NCI-H82 (cell line): Measurements from ENCODE around the gene FAM210B.
"Not testable (repeated sequence)": the region's sequence is repeated elsewhere in the genome, so short reads cannot be mapped to it uniquely, and the experiment has no call there.

ENCODE experiments used
- DNase-seq: peaks from one replicate; lab custom pipeline; 2025; lab: John Stamatoyannopoulos, UW

The FAM210B gene

GRCh38 chr20:56358600-56359211, at the start of gene FAM210B:
Gene FAM210B, plus strand, starts transcription at chr20:56358974. Its CDS starts 32 bp downstream, at chr20:56359006.
- peak; percentile 95 for DNase-seq

GRCh38 chr20:56316051-56316450, 42.7 kb upstream of the FAM210B start:
- DNase-seq: no peak

- DNase-seq: no peak
Measured at GRCh38 chr20:56316483-56316882, 42.3 kb upstream of the FAM210B start.

GRCh38 chr20:56322681-56323080, 36.1 kb upstream of the FAM210B start:
- DNase-seq: no peak

DNA sequence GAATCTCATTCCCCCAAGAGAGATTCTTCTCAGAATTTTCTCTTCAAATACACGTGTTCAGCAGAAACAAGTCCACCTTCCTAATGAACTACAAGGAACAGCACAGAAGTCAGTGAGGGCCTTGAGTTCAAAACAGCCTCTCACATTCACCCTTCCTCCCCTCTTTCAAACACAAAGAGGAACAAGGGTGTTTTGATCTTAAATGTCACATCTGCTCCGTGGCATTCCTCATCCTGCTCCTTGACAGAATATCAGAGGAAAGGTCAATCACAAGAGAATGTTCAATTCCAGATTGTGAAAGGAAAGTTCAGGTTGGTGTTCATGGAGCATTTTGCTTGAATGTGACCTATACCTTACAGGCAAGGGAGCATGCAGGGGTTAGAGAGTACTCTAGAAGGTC, 35.6 kb upstream of the FAM210B start:
- no peak for DNase-seq

DNA sequence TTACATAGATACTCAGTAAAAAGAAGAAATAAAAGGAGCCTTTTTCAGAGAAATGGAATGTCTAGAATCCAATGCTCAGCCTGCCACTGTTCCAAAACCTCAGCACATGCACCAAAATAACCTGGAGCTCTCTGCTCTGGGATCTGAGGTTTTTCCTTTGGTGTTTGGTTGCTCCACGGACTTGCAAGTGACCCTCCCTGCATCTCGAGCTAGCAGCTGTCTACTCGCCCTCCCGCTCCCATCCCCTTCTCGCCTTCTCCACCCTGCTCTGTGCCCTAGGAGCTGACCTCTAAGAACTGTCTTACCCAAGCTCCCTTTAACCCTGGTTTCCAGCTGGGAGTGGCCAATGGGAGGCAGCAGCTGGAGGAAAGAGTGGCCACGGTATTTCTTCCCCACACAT, 35.1 kb upstream of the FAM210B start:
- no peak for DNase-seq

DNA sequence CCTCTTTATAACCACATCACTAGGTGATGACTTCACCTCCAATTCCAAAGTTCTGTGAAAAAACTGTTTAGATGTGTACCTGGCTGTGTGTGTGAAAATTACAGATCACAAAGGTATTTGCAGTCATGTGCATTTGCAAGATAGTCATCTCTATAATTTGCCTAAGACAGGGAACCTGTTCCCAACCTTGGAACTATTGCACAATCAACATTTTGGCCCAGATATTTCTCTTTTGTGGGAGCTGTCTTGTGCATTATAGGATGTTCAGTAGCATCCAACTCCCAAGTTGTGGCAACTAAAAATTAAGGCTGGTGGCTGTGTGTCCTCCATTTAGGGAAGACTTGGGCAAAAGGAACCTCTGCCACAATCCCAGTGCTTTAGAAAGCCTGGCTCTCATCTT, 34.0 kb upstream of the FAM210B start:
- no peak for DNase-seq

DNA sequence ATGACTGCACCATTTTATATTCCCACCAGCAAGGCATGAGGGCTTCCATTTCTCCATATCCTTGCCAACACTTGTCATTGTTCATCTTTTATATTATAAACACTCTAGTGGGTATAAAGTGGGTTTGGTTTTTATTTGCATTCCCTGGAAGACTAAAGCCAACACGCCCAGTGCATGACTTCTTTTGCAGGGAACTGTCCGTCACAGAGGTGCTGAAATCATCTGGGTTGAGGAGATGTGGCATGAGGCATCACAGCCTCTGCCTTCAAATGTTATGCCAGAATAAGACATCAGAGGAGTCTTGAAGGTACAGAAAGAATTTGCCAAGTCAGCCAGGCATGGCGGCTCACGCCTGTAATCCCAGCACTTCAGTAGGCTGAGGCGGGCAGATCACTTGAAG, 29.9 kb upstream of the FAM210B start:
- no peak for DNase-seq

- not testable (repeated sequence) for DNase-seq
Measured at GRCh38 chr20:56336709-56337108, 22.1 kb upstream of the FAM210B start.

DNA sequence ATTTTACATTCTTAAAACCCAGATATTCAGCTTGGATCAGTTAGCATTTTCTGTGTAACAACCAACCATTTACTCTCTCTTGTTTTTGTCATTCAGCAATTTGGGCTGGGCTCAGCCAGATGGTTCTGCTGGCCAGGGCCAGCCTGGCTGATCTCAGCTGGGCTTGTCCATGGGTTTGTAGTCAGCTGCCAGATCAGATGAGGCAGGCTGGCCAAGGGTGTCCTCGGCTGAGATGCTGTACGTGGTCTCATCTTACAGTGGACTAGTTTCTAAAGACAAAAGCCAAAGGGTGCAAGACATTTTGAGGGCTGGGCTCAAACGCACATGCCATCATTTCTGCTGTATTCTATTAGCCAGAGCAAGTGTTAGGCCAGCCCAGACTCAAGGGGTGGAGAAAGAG, 16.0 kb upstream of the FAM210B start:
- DNase-seq: no peak

DNA sequence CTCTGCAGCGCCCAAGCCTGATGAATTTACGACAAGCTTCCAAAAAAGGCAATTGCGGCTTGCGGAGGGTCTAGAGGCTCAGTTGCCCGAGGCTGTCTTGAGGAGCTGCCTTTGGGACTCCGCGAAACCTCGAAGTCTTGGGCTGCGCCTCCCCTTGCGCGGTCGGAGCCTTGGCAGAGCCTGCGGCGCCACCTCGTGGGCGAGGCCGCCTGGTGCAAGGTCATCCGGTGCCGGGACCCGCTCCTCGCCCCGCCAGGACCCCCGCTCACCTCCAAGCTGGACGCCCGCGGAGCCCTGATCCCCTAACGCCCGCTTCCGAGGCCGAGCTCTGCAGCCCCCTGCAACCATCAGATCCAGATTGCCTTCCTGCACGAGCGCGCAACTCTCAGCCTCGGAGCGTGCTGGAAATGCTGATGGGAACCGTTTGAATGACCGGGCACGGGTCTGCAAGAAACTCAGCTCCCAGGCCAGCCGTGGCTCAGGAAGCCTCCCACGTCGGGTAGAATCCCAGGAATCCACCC, 14.9 kb upstream of the FAM210B start:
- DNase-seq: peak; percentile 69

DNA sequence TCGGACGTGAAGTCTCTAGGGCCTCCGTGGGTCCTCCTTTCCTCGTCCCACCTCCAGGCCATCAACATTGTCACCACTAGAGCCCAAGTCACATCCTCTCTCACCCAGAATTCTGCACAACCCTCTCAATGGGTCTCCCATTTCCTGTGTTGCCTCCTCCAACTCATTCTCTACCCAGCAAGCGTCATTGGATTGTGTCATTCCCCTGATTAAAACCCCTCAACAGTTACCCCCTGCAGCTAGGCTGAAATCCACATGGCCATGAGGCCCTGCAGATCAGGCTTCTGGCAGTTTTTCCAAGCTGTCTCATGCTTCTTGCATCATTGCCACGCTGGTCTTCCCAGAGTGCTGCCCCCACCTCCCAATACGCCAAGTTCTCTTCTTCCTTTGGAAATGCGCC, 12.9 kb upstream of the FAM210B start:
- no peak for DNase-seq

GRCh38 chr20:56347628-56348304, 11.0 kb upstream of the FAM210B start:
- DNase-seq: no peak

DNA sequence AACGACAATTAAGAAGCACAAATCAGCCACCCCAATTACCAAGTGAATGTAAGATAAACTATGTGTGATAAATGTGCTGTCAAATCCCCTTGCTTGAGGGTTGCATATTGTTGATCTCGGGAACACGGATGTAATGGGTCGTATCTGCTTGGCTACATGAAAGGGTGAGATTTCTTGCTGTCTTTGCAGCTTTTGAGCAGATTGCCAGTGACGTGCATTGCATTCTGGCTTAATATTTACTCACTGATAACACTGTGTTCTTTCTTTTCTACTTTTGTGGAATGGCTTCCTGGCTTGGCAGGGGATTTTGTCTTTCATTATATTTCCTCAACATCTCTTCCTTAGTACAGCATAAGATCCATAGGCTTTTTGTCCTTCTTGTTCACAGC, 10.5 kb upstream of the FAM210B start:
- no peak for DNase-seq

DNA sequence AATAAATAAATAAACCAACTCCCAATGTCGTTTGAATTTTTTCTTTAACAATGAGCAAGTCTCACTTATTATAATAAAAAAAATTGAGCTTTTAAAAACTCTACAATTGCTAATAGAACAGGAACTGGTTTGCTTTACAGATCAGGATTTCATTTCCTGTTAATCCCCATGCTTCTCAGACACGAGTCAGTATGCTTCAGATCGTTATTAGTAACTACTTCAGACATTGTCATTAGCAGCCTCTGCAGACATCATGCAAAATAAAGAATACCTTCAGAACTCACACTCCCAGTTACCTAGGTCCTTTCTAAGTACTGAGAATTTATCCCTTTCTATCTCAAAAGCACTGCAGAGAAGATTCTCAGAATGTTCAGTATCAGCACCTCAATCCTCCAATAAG, 10.0 kb upstream of the FAM210B start:
- DNase-seq: no peak

DNA sequence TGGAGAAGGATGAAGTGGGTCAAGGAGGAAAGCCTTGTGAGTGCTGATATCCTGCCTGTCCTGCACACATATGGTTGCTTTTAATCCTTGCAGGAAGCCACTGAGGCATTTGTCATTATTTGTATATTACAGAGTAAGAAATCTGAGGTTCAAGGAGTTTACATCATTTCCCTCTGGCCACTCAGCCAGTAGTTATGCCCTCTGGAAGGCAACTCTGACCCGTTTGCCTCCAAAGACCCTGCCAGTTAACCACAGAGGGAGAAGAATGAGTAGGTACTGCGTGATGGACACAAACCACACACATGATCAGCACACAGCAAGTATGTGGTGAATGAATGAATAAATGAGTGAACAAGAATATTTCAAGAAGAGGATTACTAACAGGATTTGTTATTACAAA, 7.9 kb upstream of the FAM210B start:
- DNase-seq: no peak

DNA sequence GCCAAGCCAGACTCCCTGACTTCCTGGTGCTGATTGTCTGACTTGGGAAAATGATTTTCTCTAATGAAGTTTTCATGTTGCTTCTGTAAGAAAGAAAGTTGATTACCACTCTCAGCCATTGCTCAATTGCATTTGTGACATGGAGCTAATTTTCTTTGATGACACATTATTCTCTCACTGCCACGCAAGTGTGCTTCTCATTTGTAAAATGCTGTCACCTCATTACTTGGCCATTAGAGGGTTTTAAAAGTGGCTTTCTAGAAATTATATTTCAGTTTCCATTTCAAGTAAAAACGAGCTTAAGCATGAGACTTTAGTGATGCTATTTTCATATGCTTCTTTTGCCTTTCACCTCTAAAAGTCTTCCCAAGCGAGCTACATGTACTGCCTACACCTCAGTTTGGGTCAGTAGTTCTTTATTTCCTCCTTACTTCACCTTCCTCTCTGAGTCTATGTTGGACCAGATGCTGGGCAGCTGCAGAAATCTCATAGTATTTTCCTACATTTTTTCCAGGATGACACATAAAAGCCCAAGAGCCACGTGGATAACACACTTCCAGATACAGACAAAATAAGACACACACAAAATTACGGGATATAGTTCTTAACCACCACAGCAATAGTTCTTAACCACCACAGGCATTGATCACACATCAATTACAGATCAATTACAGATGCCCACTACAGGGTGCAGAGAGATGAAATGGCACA, 6.3 kb upstream of the FAM210B start:
- DNase-seq: no peak

DNA sequence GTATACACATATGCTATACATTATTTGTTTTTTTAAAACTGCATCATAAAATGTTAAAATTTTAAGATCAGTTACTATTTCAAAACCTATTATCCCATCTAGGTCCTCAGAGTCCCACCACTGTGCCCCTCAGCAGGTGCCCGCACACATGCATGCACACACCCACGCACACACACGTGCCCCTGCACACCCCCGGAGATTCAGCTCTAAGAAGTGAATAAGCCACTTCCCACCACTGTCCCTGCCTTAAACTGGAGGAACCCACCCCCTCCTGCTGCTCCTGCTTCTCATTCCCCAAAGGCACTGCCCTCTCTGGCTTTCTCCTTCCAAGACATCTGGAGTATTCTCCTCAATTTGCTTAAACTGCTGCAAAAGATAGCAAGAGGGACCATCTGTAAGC, 5.4 kb upstream of the FAM210B start:
- DNase-seq: no peak

DNA sequence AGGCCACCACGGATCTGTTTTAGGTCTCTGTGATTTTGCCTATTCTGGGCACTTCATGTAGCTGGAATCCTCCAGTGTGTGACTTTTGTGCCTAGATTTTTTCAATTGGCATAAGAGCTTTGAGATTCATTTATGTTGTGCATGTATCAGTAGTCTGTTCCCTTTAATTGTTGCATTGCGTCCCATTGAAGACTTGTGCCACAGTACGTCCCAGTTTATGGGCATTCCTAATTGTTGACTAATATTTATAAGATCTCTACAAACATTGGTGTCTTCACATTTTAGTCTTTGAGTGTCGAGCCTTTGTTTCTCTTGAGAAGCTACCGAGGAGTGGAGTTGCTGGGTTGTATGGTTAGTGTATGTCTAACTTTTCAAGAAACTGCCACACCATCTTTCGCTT, 704 bp upstream of the FAM210B start:
- DNase-seq: no peak

DNA sequence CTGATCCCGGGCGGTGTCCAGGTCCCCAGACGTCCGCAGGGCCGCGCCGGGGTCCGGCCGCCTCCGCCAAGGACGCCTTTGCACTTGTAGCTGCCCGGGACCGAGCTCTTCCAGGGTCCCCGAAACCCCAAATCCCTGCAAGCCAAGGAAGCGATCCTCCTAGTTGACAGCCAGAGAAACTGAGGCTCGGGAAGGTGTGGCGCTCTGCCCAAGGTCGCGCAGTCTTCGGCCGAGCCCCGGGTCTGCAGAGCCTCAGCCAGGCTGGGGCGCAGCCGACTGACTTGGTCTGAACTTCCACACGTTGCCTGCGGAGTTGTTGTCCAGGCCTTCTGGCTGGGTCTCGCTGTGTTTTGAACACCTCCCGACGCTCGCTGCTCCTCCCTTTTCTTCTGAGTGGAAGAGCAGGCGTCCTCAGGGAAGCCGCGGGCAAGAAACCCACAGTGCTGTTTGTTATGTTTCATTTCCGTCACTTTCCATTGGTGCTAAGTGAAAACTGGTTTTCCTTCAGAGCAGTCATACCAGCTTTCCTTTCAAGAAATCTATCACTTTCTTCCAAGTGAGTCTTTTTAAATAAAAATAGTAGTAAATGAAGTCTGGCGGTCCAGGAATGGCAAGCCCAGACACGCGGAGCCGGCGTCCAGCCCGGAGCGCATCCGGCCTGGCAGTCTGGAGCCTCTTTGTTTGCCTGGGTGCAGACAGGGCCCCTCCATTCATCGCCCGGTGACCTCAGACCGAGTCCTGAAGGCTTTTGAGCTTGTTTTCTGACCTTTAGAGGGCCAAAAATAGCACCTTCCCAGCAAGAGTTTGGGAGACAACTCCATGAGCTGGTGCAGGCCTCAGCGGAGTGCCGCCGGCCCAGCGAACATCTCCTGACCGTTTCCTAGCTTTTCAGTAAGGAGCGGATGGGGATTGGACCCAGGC, 698 bp downstream of the FAM210B start:
- peak; percentile 61 for DNase-seq

DNA sequence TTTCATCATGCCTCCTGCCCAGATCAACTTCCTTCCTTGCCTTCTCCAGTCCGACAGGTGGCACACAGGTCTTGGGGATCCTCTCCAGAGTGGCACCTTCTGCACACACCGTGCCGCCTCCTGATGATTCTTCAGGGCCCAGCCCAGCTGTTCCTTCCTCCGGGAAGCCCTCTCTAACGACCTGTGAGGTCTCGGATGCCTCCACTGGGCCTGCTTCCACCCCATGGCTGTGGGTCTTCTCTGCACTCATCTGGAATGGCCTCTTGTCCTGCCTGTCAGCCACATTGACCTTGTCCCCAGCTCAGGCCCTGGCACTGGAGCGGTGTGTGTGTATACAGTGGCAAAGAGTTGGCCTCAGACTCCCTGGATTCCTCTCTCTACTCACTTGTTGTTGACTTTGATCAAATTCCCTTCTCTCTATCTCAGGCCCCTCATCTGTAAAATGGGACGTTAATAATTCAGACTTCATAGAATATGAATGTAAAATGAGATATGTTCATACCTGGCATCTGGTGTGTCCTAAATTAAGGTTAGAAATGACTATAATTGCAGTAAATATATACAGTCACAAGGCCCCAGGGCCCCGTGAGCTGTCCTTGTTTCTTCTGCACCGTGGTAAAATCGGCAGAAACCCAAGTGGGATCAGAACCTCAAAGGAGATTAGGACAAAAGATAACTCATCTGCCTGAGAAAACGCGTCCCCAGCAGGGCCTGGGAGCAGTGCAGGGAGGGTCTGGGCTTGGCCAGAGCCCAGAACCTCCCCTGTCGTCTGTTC, 1.5 kb downstream of the FAM210B start:
- no peak for DNase-seq

DNA sequence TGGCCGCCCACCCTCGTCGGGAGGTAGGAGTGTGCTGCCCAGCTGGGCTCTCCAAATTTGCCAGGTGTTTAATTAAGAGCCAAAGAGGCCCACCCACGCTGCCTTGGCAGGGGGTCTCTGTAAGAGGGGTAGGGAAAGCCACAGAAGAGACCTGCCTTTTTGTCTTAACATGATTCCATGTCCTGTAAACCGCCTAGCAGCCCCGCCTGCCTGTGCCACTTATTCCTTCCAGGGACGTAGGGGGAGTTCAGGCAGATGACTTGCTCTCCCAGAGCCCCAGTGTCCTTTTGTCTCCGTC, 2.1 kb downstream of the FAM210B start:
- no peak for DNase-seq
